Activated CD4-positive, alpha-beta T cell treated with anti-CD3 and anti-CD28 coated beads for 24 hours (primary cell): Measurements from ENCODE around the gene AP2A2.
"Not testable (repeated sequence)": the region's sequence is repeated elsewhere in the genome, so short reads cannot be mapped to it uniquely, and the experiment has no call there.

Source experiments
- DNase-seq, 2 donors: peaks; one replicate each; pipeline ENCODE4 v3.0.0-alpha.2; 2020; ENCODE audit warnings: low read depth in 2 of 2

Gene AP2A2

DNA sequence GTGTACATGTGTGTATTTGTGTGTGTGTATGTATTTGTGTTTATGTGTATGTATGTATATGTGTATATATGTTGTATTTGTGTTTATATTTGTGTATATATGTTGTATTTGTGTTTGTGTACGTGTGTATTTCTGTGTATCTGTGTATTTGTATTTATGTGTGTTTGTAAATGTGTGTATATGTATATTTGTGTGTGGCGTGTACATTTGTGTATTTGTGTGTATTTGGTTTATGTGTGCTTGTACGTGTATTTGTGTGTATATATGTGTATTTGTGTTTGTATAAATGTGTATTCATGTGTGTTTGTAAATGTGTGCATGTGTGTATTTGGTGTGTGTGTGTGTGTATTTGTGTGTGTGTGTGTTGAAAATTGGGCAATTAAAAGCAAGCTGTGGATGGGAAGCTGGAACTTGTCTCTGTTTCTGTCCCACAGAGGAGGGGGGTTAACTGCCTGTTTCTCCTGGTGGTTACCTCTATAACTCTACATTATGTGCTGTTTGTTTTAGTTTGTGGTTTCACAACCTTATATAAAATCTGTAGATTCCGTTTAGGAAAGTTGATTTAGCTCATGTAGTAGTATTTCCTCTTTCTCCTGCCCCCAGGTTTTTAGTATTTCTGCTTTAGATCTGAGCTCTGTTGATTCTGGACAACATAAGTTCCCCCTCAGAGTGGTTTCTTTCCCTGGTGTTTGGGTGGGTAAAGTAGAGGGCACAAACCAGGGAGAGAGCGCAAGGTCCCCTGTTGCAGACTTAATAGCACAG lies 28.9 kb downstream of the AP2A2 start:
- no peak for DNase-seq

DNA sequence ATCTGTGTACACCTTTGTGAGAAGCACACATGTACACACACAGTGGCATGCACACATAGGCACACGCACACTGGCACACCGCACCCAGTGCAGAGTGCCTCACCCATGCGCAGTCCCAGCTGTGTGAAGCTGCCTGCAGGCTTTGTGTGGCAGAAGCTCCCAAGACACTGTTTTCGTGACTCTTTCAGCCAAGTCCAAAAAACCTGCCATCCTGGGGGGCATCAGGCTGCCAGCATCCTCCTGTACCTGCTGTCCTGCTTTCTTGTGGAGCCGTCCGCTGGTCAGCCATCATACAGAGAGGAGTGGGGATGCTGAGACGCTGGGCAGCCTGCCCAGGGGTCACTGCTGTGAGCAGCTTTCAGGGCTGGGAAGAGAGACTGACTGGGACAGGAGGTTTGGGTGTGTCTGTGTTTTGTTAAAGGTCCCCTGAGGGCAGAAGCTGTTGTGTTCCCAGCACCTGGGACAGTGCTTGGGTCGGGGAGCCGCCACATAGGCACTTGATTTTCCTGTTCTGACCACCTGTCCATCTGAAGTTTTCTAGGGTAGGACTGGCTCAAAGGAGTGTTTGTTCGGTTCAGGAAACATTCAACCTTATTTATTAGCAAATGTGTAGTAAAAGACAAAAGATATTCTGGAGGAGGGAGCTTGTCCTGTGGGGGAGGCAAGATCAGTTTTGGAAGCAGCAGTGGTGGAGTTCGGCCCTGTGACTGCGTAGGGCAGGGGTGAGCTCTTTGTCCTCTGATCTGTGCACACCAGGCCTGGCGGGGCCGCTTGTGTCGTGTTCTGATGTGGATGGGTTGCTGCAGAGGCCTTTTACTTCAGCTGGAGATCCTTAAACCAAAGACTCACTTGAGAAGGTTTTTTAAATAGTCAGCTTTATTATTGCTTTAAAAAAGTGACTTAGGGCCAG lies 29.7 kb downstream of the AP2A2 start:
- DNase-seq, result no peak

GRCh38 chr11:957212-957920 lies 31.7 kb downstream of the AP2A2 start:
- DNase-seq, result no peak

DNA sequence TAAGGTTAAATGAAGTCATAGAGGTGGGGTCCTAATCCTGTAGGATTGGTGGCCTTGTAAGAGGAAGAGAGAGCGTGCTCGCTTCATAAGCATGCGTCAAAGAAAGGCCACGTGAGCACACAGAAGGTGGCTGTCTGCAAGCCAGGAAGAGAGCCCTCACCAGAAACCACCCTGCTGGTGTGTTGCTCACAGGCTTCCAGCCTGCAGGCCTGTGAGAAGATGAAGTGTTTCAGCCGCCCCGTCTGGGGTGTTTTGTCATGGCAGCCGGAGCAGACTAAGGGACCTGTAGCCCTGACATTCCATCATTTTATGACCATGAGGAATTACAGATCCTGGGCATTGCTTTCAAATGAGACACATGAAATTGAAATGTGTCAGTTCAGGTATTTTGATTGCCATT lies 32.4 kb downstream of the AP2A2 start:
- DNase-seq, result no peak

GRCh38 chr11:959027-959426 lies 33.4 kb downstream of the AP2A2 start:
- DNase-seq, result no peak

- no peak for DNase-seq
Measured at GRCh38 chr11:959608-960007, 33.9 kb downstream of the AP2A2 start.

DNA sequence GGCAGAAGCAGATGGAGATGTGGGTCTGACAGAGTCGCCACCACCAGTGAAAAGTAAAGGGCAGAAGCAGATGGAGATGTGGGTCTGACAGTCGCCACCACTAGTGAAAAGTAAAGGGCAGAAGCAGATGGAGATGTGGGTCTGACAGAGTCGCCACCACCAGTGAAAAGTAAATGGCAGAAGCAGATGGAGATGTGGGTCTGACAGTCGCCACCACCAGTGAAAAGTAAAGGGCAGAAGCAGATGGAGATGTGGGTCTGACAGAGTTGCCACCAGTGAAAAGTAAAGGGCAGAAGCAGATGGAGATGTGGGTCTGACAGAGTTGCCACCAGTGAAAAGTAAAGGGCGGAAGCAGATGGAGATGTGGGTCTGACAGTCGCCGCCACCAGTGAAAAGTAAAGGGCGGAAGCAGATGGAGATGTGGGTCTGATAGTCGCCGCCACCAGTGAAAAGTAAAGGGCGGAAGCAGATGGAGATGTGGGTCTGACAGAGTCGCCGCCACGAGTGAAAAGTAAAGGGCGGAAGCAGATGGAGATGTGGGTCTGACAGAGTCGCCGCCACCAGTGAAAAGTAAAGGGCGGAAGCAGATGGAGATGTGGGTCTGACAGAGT lies 35.7 kb downstream of the AP2A2 start:
- DNase-seq, result not testable (repeated sequence)

GRCh38 chr11:961921-962320 lies 36.3 kb downstream of the AP2A2 start:
- DNase-seq, result no peak

DNA sequence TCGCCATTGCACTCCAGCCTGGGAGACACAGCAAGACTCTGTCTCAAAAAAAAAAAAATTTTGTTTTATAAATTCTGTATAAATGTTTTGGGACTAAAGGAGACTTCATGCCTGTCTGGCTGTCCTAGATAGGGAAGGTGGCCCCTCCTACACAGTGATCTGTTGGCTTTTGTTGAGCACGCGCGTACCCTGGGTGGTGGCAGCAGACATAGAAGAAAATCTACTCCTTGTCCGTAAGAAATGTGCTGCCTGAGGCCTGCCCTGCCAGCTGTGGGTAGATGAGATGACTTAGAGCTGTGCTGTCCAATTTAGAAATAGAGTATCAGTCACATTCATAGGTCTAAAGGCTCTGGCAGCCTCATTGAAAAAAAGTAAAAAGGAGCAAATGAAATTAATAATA lies 37.0 kb downstream of the AP2A2 start:
- DNase-seq, result no peak

- DNase-seq, result no peak
Measured at GRCh38 chr11:963852-964251, 38.2 kb downstream of the AP2A2 start.

- DNase-seq, result no peak
Measured at GRCh38 chr11:965206-965775, 39.6 kb downstream of the AP2A2 start.

DNA sequence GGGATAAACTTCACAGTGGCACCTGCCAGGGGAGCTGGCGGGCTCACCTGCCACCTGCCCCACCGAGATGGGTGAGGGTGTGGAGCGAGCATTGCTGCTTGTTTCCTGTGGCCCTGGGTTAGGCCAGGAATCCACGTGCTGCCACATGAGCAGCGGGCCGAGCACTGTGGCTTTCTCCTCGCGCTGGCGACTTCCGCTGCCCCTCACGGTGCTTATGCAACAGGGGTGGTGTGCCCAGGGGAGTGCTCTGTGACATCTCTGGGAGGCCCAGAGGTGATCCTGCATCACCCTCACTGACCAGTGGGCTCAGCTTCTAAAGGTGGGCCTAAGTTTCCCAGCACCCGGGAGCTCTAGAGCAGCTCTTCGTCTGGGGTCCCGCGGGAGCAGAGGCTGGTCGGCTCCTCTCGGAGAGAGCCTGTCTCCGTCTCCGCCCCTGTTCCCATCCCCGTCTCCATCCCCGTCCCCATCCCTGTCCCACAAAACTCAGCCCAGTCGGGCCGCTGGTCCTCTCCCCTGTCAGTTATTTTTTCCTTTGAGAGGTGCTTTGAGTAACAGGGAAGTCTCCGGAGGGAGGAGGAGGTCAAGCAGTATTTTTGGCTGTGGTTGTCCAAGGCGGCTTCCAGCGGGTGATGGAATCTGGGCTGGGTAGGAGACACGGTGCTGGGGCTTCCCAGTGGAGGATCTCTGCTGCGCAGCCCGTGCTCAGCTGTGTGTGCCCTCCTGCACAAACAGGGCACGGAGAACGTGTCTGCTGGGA lies 42.5 kb downstream of the AP2A2 start:
- DNase-seq, result no peak

GRCh38 chr11:968822-969221 lies 43.2 kb downstream of the AP2A2 start:
- DNase-seq, result no peak

DNA sequence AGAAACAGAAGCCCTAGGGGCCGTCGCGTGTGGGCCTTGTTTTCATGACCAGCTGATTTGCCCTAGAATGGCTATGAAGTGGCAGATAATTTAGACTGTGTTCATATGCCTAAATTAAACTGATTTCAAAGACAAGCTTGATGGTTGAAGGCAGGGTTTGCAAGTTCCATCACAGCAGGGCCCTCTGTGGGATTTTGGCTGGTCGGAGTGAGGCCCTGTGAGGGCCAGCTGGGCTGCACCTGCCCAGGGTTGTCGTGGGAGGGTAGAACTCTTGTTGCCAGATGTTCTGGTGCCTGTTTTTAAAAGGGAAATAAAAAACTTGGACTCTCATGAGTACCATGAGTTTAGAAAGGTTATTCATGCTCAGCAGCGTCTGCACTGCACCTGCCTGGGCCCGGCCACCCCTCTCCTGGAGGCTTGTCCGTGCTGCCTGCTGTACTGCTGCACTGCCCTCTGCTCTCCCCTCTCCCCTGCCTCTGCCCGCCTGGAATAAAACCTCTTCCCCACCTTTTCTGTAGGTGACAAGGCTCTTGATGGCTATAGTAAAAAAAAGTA lies 44.1 kb downstream of the AP2A2 start:
- DNase-seq, result no peak

- DNase-seq, result no peak
Measured at GRCh38 chr11:970319-970871, 44.7 kb downstream of the AP2A2 start.

DNA sequence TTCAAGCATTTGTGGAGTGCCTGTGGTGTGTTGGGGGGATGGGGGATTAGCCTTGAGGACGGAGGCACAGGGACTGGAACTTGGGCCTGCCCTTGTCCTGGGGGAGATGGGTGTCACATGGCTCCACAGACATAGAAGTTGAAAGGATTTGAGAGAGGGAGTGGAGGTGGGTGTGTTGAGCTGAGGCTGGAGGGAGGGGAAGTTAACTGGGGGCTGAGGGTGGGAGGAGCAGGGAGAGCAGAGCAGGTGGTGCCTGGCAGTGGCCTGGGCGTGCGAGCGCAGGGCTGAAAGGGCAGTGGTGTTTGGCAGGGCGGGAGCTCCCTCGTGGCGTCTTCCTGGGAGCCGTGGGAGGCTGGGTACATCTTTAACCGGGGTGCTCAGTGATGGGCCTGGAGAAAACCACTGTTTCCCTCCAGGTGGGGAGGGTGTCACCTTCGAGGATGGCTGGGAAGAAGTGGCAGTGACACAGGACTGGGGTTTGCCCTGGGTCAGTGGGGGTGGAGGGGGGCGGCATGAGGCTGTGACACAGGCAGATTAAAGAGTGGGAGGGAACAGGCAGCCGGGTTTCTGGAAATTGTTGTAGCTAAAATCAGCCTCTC lies 45.5 kb downstream of the AP2A2 start:
- DNase-seq, result no peak

GRCh38 chr11:971731-972365 lies 46.2 kb downstream of the AP2A2 start:
- no peak for DNase-seq

- no peak for DNase-seq
Measured at GRCh38 chr11:972523-973211, 47.0 kb downstream of the AP2A2 start.

DNA sequence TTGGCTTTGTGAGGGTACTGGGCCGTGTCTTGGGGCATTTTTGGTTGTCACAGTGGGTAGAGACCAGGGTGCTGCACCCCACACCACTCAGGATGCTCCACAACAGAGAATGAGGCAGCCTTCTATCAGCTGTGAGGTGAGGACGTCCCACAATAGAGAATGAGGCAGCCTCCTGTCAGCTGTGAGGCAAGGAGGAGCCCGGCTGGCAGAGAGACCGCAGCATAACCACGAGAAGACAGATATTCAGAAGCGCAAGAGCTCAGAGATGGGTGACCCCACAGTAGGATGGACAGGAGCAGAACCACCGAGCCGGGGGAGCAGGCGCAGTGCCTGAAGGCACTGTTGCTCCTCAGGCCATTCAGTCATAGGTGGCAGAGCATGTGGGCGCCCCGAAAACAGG lies 47.6 kb downstream of the AP2A2 start:
- DNase-seq, result no peak
